NCI-H128 (cell line): ENCODE measurements around the gene REC114.

Source experiments
- DNase-seq: peaks from one replicate; lab custom pipeline; 2025; ENCODE audit not compliant: unreplicated experiment; lab: John Stamatoyannopoulos, UW

Gene REC114

GRCh38 chr15:73602446-73602843 lies 159.5 kb downstream of the REC114 start:
- no peak for DNase-seq

GRCh38 chr15:73602992-73603391 lies 160.0 kb downstream of the REC114 start:
- no peak for DNase-seq

DNA sequence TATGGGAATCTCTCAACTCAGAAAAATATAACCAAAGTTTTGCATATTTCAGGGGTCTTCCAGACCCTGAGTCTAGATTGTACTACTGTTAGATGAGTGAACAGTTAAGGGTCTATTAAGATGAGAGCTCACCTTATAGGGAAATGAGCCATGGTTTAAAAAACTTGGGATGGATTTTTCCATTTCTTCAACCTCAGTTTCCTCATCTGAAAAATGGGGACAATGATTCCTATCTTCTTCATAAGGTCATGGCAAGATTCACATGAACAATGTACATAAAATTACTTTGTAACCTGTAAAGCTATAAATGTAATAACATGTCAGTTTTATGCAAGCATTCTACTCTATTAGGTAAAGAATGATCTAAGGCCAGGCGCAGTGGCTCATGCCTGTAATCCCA lies 161.5 kb downstream of the REC114 start:
- no peak for DNase-seq

DNA sequence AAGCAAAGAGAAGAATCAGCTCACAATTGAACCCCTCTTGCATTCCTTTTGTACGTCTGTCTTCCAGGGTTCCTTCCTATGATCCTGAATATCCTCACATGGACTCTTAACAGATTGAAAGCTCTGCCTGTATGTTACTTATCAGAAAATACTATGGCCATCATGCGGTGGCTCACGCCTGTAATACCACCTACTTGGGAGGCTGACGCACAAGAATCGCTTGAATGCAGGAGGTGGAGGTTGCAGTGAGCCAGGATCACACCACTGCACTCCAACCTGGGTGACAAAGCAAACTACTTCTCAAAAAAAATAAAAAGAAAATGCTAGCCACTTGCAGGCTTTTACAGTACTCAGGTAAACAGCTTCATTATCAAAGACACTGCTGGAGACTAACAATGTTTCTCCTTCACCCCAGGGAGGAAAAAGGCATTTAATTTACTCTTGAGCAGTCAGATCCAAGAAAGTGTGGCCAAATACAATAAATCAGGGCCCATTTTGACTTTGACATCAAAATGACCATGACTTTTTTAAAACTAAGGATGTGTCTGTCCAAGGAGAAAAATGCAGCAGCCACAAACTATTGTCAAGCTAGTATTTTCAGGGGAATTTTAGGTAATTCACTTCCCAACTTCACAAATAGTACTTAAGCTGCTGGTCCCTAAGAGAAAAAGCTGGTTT lies 162.9 kb downstream of the REC114 start:
- DNase-seq = no peak

DNA sequence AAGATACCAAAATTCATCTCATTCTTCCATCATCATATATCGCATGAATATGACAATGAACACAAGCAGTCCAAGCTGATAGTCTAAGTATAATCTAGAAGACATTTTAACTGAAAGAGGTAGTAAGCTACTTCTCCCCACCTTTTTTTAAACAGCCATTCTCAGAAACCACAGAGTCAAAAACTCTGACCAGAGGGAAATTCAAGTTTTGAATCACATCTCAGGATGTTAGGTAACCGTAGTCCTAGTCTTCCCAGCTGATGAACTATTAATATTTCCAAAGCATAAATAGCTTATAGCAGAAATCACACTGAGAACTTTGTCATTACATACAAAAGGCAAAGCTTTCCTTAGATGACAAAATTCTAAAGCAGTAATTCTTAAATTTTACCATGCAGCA lies 164.4 kb downstream of the REC114 start:
- DNase-seq = no peak

DNA sequence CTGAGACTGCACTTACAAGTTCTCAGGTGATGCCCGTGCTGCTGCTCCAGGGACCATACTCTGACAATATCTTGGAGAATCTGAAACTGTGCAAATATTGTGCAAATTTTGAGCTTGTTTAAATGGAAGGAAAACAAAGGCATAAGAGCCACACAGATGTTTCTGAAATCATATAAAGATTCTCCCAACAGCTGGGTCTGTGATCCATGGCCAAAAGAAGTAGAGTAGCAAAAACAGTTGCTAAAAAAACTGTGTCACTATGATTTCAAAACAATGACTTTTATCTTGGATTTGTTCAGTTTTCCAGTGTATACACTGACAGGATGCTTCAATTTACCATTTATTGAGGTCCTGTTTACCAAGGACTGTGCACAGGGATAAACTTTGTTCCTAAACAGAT lies 164.9 kb downstream of the REC114 start:
- DNase-seq = no peak

- no peak for DNase-seq
Measured at GRCh38 chr15:73608475-73608874, 165.5 kb downstream of the REC114 start.

- DNase-seq = no peak
Measured at GRCh38 chr15:73608941-73609340, 166.0 kb downstream of the REC114 start.
